GM15510 (cell line): ENCODE measurements around the gene IL12A.

Source experiments
- POLR2A ChIP-seq: IDR thresholded peaks from 3 replicates; pipeline ENCODE4 v1.6.1; 2011; ENCODE audit warnings: borderline replicate concordance; ENCODE audit not compliant: insufficient read length; ENCODE audit errors: extremely low read depth

IL12A gene

DNA sequence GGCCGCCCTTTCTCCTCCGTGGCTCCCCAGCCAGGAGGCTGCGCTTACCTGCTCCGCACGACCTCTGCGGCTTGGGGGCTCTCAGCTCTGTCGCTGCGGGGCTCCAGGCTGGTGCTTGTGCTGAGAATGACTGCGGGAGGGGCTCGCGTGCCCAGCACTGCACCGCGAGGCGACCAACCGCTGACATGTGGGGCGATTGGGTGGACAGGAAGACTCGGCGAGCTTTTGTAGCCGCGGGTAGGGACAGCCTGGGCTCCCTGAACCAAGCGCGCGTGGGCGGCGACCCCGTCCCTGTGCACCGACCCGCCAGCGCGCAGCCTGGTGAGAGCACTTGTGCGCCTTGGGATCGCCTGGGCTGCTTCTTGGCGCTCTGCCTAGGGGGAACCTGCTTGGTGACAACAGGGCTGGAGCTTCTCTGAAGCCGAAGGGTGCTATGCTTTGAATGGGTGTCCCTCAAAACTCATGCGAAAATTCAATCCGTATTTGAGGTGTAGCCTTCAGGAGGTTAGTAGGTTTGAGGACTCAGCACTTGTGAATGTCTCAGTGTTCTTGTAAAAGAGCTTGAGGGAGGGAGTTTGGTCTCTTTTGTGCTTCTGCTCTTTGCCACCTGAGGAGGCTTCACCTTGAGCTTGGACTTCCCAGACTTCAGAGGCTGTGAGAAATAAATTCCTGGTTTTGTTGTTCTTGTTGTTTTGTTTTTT, 50.4 kb downstream of the IL12A start:
- TF ChIP-seq POLR2A, result no peak

DNA sequence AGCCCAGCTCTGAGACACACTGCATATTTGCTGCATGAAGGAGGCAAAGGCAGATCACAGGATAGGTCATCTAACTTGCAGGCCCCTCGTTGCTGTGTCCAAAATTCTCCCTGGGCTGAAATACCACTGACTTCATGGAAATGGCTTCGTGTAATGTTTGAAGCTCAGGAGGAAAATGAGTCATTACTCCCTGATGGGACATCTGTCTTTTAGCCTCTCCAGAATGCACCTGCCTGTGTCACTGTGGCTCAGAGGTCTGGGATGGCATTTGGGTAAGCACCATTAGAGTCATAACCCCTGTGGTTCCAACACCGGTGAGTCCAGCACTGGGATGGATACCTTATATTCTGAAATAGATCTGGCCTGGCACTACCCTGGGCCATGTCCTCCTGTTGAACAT, 51.5 kb downstream of the IL12A start:
- TF ChIP-seq POLR2A, result no peak

GRCh38 chr3:160041465-160041864, 52.8 kb downstream of the IL12A start:
- no peak for TF ChIP-seq POLR2A

DNA sequence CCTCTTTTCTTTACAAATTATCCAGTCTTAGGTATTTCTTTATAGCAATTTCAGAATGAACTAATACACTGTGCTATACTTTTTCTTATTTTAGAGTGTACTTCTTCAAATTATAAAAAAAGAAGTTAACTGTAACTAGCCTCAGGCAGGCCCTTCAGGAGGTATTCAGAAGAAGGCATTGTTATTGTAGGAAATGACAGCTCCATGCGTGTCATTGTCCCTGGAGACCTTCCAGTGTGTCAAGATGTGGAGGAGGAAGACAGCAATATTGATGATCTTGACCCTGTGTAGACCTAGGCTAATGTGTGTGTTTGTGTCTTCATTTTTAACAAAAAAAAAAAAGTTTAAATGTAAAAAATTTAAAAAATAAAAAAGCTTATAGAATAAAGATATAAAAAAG, 55.5 kb downstream of the IL12A start:
- no peak for TF ChIP-seq POLR2A
